Mammary epithelial cell (primary cell): ENCODE measurements around the gene ATP8B3.
A peak's percentile ranks its signal among the peaks of the same experiment; 100 is the strongest.

Source experiments
- EZH2 ChIP-seq: IDR thresholded peaks from 2 replicates; pipeline ENCODE4 v1.6.1; 2012; ENCODE audit warnings: low read length, inconsistent platforms, borderline replicate concordance
- TF ChIP-seq, protein P1 (sequence below), 2 donors: IDR thresholded peaks in 1 of 2; conservative IDR thresholded peaks in 1 of 2; 2 replicates each; pipeline ENCODE4 v1.5.1; 2011 to 2012; ENCODE audit warnings: inconsistent platforms in 2 of 2, low read length in 2 of 2, mild to moderate bottlenecking in 2 of 2, control low read depth in 1 of 2, low read depth in 1 of 2; ENCODE audit not compliant: insufficient read depth in 1 of 2; ENCODE audit errors: extremely low read depth in 1 of 2

DNA sequence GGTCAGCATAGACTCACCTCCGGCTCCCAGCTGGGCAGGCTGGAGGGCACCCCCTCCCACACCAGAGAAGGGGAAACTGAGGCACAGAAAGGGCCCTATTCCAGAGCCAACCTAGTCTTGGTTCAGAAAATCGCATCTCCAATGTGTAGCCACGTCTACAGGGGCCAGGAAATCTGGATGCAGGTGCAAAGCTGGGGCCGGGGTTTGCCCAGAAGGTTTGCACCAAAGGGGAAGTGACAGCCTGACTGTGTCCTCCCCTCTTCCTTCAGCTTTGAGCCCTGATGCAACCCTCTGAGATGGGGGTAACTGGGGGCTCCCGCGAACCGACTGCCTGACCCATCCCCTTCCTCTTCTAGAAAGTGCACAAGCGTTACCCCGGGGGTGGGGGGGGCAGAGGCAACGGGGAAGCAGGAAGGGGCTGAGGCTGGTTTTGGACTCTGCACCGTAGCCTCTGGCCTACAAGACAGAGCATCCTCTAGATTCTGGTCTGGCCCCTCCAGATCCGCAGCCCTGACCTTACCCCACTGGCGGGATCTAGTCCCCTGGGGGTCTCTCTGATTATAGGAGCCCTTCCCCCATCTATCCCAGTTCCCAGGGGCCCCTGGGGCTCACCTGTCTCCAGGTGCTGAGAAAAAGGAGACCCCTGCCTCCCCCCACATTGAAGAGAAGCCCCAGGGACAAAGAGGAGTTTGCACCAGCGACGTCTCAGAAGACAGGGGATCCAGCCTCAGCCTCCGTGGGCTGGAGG lies 59.9 kb downstream of the ATP8B3 start:
- TF ChIP-seq, protein P1, sequence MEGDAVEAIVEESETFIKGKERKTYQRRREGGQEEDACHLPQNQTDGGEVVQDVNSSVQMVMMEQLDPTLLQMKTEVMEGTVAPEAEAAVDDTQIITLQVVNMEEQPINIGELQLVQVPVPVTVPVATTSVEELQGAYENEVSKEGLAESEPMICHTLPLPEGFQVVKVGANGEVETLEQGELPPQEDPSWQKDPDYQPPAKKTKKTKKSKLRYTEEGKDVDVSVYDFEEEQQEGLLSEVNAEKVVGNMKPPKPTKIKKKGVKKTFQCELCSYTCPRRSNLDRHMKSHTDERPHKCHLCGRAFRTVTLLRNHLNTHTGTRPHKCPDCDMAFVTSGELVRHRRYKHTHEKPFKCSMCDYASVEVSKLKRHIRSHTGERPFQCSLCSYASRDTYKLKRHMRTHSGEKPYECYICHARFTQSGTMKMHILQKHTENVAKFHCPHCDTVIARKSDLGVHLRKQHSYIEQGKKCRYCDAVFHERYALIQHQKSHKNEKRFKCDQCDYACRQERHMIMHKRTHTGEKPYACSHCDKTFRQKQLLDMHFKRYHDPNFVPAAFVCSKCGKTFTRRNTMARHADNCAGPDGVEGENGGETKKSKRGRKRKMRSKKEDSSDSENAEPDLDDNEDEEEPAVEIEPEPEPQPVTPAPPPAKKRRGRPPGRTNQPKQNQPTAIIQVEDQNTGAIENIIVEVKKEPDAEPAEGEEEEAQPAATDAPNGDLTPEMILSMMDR (conservative IDR thresholded peaks at IDR 0.05 in 1 of 2, IDR thresholded peaks at IDR 0.05 in 1 of 2; ENCODE audit: extremely low read depth in 1 of 2, insufficient read depth in 1 of 2, low read depth in 1 of 2, low read length in 2 of 2): no peak
- peak; percentile 3 for TF ChIP-seq EZH2
